Measurements from ENCODE around the gene ZBTB20. TPM values are rescaled to one million over a fixed set of nuclear protein-coding genes. Genes with fewer than 3 reads are reported as not detected.

ZBTB20 gene
- total RNA-seq, 5 donors from 2014 or later (not counting 1 experiment from before 2014, with no cell fraction given): 43.1 to 80.7 (median 48.4) TPM

DNA sequence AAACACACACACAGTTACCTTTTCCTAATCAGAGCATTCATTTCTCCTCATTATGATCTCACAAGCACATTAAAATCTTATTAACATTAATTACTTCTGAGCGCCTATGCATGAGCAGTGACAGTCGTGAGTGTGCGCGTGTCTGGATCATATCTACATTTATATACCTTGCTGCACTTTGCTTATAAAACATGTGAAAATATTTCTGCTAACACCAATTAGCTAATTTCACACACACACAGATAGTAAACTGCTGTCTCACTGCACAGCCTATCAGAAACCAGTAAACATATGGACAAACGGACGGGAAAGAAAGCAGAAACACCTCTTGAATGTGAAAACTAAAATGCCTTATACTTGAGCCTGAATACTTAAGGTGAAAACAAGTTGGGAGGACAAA is 64.8 kb downstream of the ZBTB20 start:
- CTCF ChIA-PET: interaction anchor here (1.0 to 1.2 kb wide), 2 partner anchors 9 to 84 kb away, joined by 3 read pairs; no protein-coding TSS in a partner anchor
- Mint-ChIP-seq H3K4me3 (no peak overlapping the region), H3K9me3 (no peaks in the 10 kb centered on the region), H3K27ac (no peak overlapping the region), H3K27me3 (no peaks in the 10 kb centered on the region), H3K4me1 (peaks cover 52 to 65% (median 61%) of the 10 kb centered on the region in 3 donors), H3K36me3 (peaks cover 1% of the 10 kb centered on the region)
- Histone ChIP-seq H3K36me3 (ENCODE audit: control insufficient read depth in 2 of 2, extremely low read depth in 1 of 2, insufficient read depth in 1 of 2, low read length in 1 of 2) (no peaks in the 10 kb centered on the region), H3K4me1 (ENCODE audit: control insufficient read depth in 1 of 2, extremely low read depth in 1 of 2, insufficient read depth in 2 of 2, low read length in 2 of 2) (peaks cover 0 to 5% of the 10 kb centered on the region in 2 experiments), H3K27me3 (replicated peaks in 1 of 2; ENCODE audit: control insufficient read depth in 2 of 2, extremely low read depth in 1 of 2, insufficient read depth in 2 of 2, low read length in 1 of 2) (no peaks in the 10 kb centered on the region), H3K4me3 (ENCODE audit: control insufficient read depth in 1 of 2, extremely low read depth in 1 of 2, low read length in 1 of 2) (no peak overlapping the region), H3K27ac (ENCODE audit: low read length) (no peak overlapping the region), H3K9me3 (no peaks in the 10 kb centered on the region)
- ATAC-seq (replicated peaks in 1 of 4) (no peak), DNase-seq (no peak)
- WGBS (ENCODE audit: insufficient coverage): 100% methylated on average over 2 of the region's 6 CpGs
- POLR2A ChIA-PET: no interaction called here

DNA sequence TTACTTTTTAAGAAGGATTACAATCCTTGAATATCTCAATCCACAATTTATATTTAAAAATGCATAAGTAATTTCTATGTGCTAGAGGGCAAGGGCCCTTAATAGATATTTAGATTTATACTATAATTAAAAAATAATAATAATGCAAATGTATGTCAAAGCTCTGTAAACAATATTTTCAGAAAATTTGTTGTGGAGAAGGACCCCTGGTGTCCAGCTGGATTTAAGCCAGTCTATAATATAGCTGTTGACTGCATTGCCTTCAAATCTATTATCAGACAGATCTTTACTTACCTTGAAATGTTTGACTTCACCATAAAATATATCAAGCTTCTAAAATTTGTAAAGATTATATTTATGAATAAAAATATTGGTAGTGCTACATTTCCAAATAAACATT is 65.6 kb downstream of the ZBTB20 start:
- Mint-ChIP-seq H3K27ac (no peak overlapping the region), H3K4me3 (no peak overlapping the region), H3K4me1 (peaks cover 52 to 64% (median 63%) of the 10 kb centered on the region in 3 donors), H3K9me3 (no peaks in the 10 kb centered on the region), H3K36me3 (peaks cover 10% of the 10 kb centered on the region), H3K27me3 (no peaks in the 10 kb centered on the region)
- H3K27me3 ChIP-seq (replicated peaks in 1 of 2; ENCODE audit: control insufficient read depth in 2 of 2, extremely low read depth in 1 of 2, insufficient read depth in 2 of 2, low read length in 1 of 2): no peaks in the 10 kb centered on the region
- DNase-seq (no peak), ATAC-seq (replicated peaks in 1 of 4) (no peak)
- peaks cover 0 to 2% of the 10 kb centered on the region in 2 donors for H3K36me3 ChIP-seq (ENCODE audit: control insufficient read depth in 2 of 2, extremely low read depth in 1 of 2, insufficient read depth in 1 of 2, low read length in 1 of 2)
- H3K4me3 ChIP-seq (ENCODE audit: control insufficient read depth in 1 of 2, extremely low read depth in 1 of 2, low read length in 1 of 2): no peak overlapping the region
- no peaks in the 10 kb centered on the region for H3K9me3 ChIP-seq
- ChIA-PET CTCF (interaction anchor here in 1 of 2 donors (0.7 kb wide), 1 partner anchor 697 kb away, joined by 3 read pairs; no protein-coding TSS in a partner anchor), POLR2A (no interaction called here)
- H3K4me1 ChIP-seq (ENCODE audit: control insufficient read depth in 1 of 2, extremely low read depth in 1 of 2, insufficient read depth in 2 of 2, low read length in 2 of 2): peaks cover 0 to 4% of the 10 kb centered on the region in 2 experiments
- H3K27ac ChIP-seq (ENCODE audit: low read length): no peak overlapping the region

GRCh38 chr3:115077501-115078250 is 69.4 kb downstream of the ZBTB20 start:
- no peaks in the 10 kb centered on the region for H3K4me1 ChIP-seq (ENCODE audit: control insufficient read depth in 1 of 2, extremely low read depth in 1 of 2, insufficient read depth in 2 of 2, low read length in 2 of 2)
- H3K4me3 ChIP-seq (ENCODE audit: control insufficient read depth in 1 of 2, extremely low read depth in 1 of 2, low read length in 1 of 2): no peak overlapping the region
- no peaks in the 10 kb centered on the region for H3K9me3 Mint-ChIP-seq
- no peaks in the 10 kb centered on the region for H3K27me3 Mint-ChIP-seq
- POLR2A ChIA-PET: no interaction called here
- no CpG with 5 or more reads among the region's 3 CpGs for WGBS (ENCODE audit: insufficient coverage)
- no peaks in the 10 kb centered on the region for H3K27me3 ChIP-seq (replicated peaks in 1 of 2; ENCODE audit: control insufficient read depth in 2 of 2, extremely low read depth in 1 of 2, insufficient read depth in 2 of 2, low read length in 1 of 2)
- H3K4me3 Mint-ChIP-seq: no peak overlapping the region
- DNase-seq (no peak), ATAC-seq (replicated peaks in 1 of 4) (no peak)
- H3K27ac ChIP-seq (ENCODE audit: low read length): no peak overlapping the region
- H3K9me3 ChIP-seq: no peaks in the 10 kb centered on the region
- H3K36me3 ChIP-seq (ENCODE audit: control insufficient read depth in 2 of 2, extremely low read depth in 1 of 2, insufficient read depth in 1 of 2, low read length in 1 of 2): peaks cover 0 to 2% of the 10 kb centered on the region in 2 donors
- peaks cover 50 to 62% (median 58%) of the 10 kb centered on the region in 3 donors for H3K4me1 Mint-ChIP-seq
- CTCF ChIA-PET: no interaction called here
- no peak overlapping the region for H3K27ac Mint-ChIP-seq
- H3K36me3 Mint-ChIP-seq: peaks cover 23% of the 10 kb centered on the region

- no peaks in the 10 kb centered on the region for H3K9me3 ChIP-seq
- POLR2A ChIA-PET: no interaction called here
- no peaks in the 10 kb centered on the region for H3K9me3 Mint-ChIP-seq
- H3K4me1 Mint-ChIP-seq: peaks cover 49 to 60% (median 56%) of the 10 kb centered on the region in 3 donors
- no peak overlapping the region for H3K27ac ChIP-seq (ENCODE audit: low read length)
- peaks cover 0 to 2% of the 10 kb centered on the region in 2 donors for H3K36me3 ChIP-seq (ENCODE audit: control insufficient read depth in 2 of 2, extremely low read depth in 1 of 2, insufficient read depth in 1 of 2, low read length in 1 of 2)
- H3K27me3 Mint-ChIP-seq: no peaks in the 10 kb centered on the region
- no peak for ATAC-seq (replicated peaks in 1 of 4)
- no peak overlapping the region for H3K27ac Mint-ChIP-seq
- no peak overlapping the region for H3K4me3 Mint-ChIP-seq
- DNase-seq: no peak
- CTCF ChIA-PET: no interaction called here
- H3K36me3 Mint-ChIP-seq: peaks cover 43% of the 10 kb centered on the region
- no peak overlapping the region for H3K4me3 ChIP-seq (ENCODE audit: control insufficient read depth in 1 of 2, extremely low read depth in 1 of 2, low read length in 1 of 2)
- H3K4me1 ChIP-seq (ENCODE audit: control insufficient read depth in 1 of 2, extremely low read depth in 1 of 2, insufficient read depth in 2 of 2, low read length in 2 of 2): peaks cover 0 to 7% of the 10 kb centered on the region in 2 experiments
- no peaks in the 10 kb centered on the region for H3K27me3 ChIP-seq (replicated peaks in 1 of 2; ENCODE audit: control insufficient read depth in 2 of 2, extremely low read depth in 1 of 2, insufficient read depth in 2 of 2, low read length in 1 of 2)
Measured at GRCh38 chr3:115074502-115074901, 72.6 kb downstream of the ZBTB20 start.

- H3K9me3 ChIP-seq: no peaks in the 10 kb centered on the region
- ATAC-seq (replicated peaks in 1 of 4) (no peak), DNase-seq (no peak)
- H3K27me3 Mint-ChIP-seq: no peaks in the 10 kb centered on the region
- peaks cover 0 to 18% of the 10 kb centered on the region in 2 experiments for H3K4me1 ChIP-seq (ENCODE audit: control insufficient read depth in 1 of 2, extremely low read depth in 1 of 2, insufficient read depth in 2 of 2, low read length in 2 of 2)
- H3K4me3 Mint-ChIP-seq: no peak overlapping the region
- POLR2A ChIA-PET: no interaction called here
- 100% methylated on average over 3 of the region's 6 CpGs for WGBS (ENCODE audit: insufficient coverage)
- peaks cover 0 to 2% of the 10 kb centered on the region in 2 donors for H3K36me3 ChIP-seq (ENCODE audit: control insufficient read depth in 2 of 2, extremely low read depth in 1 of 2, insufficient read depth in 1 of 2, low read length in 1 of 2)
- peaks cover 57% of the 10 kb centered on the region for H3K36me3 Mint-ChIP-seq
- H3K27ac ChIP-seq (ENCODE audit: low read length): no peak overlapping the region
- no peaks in the 10 kb centered on the region for H3K9me3 Mint-ChIP-seq
- H3K4me1 Mint-ChIP-seq: peaks cover 54 to 68% (median 61%) of the 10 kb centered on the region in 3 donors
- CTCF ChIA-PET: no interaction called here
- H3K27ac Mint-ChIP-seq: no peak overlapping the region
- H3K27me3 ChIP-seq (replicated peaks in 1 of 2; ENCODE audit: control insufficient read depth in 2 of 2, extremely low read depth in 1 of 2, insufficient read depth in 2 of 2, low read length in 1 of 2): no peaks in the 10 kb centered on the region
- H3K4me3 ChIP-seq (ENCODE audit: control insufficient read depth in 1 of 2, extremely low read depth in 1 of 2, low read length in 1 of 2): no peak overlapping the region
Measured at GRCh38 chr3:115072265-115073021, 74.6 kb downstream of the ZBTB20 start.

GRCh38 chr3:115071601-115072000 is 75.5 kb downstream of the ZBTB20 start:
- H3K27me3 ChIP-seq (replicated peaks in 1 of 2; ENCODE audit: control insufficient read depth in 2 of 2, extremely low read depth in 1 of 2, insufficient read depth in 2 of 2, low read length in 1 of 2): no peaks in the 10 kb centered on the region
- DNase-seq (no peak), ATAC-seq (replicated peaks in 1 of 4) (no peak)
- H3K27ac ChIP-seq (ENCODE audit: low read length): no peak overlapping the region
- ChIA-PET POLR2A (no interaction called here), CTCF (no interaction called here)
- H3K4me3 ChIP-seq (ENCODE audit: control insufficient read depth in 1 of 2, extremely low read depth in 1 of 2, low read length in 1 of 2): no peak overlapping the region
- H3K36me3 ChIP-seq (ENCODE audit: control insufficient read depth in 2 of 2, extremely low read depth in 1 of 2, insufficient read depth in 1 of 2, low read length in 1 of 2): no peaks in the 10 kb centered on the region
- H3K4me1 Mint-ChIP-seq: peaks cover 47 to 60% (median 55%) of the 10 kb centered on the region in 3 donors
- peaks cover 0 to 18% of the 10 kb centered on the region in 2 experiments for H3K4me1 ChIP-seq (ENCODE audit: control insufficient read depth in 1 of 2, extremely low read depth in 1 of 2, insufficient read depth in 2 of 2, low read length in 2 of 2)
- H3K4me3 Mint-ChIP-seq: no peak overlapping the region
- no peak overlapping the region for H3K27ac Mint-ChIP-seq
- WGBS (ENCODE audit: insufficient coverage): 100% methylated on average over 2 of the region's 5 CpGs
- H3K27me3 Mint-ChIP-seq: no peaks in the 10 kb centered on the region
- no peaks in the 10 kb centered on the region for H3K9me3 ChIP-seq
- no peaks in the 10 kb centered on the region for H3K9me3 Mint-ChIP-seq
- H3K36me3 Mint-ChIP-seq: peaks cover 50% of the 10 kb centered on the region

All from T-cell (primary cell).